Measurements from ENCODE around the gene FOLR1.
"Not testable (repeated sequence)": the region's sequence is repeated elsewhere in the genome, so short reads cannot be mapped to it uniquely, and the experiment has no call there.

The FOLR1 gene

GRCh38 chr11:72155751-72156150 is 36.2 kb upstream of the FOLR1 start:
- ChIA-PET POLR2A (ENCODE audit: low non-redundant PET) (no interaction called here), CTCF (interaction anchor here (0.6 kb wide), 2 partner anchors 12 to 28 kb away, joined by 3 read pairs; no protein-coding TSS in a partner anchor)
- no peak overlapping the region for H3K27ac ChIP-seq
- DNase-seq (ENCODE audit: low spot score), result no peak
- TF ChIP-seq, protein P1, sequence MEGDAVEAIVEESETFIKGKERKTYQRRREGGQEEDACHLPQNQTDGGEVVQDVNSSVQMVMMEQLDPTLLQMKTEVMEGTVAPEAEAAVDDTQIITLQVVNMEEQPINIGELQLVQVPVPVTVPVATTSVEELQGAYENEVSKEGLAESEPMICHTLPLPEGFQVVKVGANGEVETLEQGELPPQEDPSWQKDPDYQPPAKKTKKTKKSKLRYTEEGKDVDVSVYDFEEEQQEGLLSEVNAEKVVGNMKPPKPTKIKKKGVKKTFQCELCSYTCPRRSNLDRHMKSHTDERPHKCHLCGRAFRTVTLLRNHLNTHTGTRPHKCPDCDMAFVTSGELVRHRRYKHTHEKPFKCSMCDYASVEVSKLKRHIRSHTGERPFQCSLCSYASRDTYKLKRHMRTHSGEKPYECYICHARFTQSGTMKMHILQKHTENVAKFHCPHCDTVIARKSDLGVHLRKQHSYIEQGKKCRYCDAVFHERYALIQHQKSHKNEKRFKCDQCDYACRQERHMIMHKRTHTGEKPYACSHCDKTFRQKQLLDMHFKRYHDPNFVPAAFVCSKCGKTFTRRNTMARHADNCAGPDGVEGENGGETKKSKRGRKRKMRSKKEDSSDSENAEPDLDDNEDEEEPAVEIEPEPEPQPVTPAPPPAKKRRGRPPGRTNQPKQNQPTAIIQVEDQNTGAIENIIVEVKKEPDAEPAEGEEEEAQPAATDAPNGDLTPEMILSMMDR (conservative IDR thresholded peaks at IDR 0.05; ENCODE audit: low read depth), result no peak

GRCh38 chr11:72157131-72157530 is 34.8 kb upstream of the FOLR1 start:
- no peak for DNase-seq (ENCODE audit: low spot score)
- TF ChIP-seq, protein P1 (conservative IDR thresholded peaks at IDR 0.05; ENCODE audit: low read depth), result no peak
- POLR2A ChIA-PET (ENCODE audit: low non-redundant PET), result no interaction called here
- CTCF ChIA-PET, result no interaction called here
- H3K27ac ChIP-seq, result no peak overlapping the region

DNA sequence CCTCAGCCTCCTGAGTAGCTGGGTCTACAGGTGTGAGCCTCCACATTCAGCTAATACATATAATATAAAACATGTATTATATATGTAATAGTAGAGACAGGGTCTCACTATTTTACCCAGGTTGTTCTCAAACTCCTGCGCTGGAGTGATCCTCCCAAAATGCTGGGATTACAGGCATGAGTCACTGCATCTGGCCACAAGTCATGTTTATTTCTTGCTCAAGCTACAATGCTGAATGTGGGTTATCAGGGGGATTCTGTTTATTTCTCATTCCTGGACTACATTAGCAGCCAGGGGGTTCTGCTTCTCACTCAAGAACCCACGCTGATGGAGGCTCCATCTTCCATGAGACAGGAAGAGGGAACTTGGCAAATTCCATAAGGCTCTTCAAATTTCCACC is 31.6 kb upstream of the FOLR1 start:
- no peak overlapping the region for H3K27ac ChIP-seq
- ChIA-PET POLR2A (ENCODE audit: low non-redundant PET) (no interaction called here), CTCF (no interaction called here)
- DNase-seq (ENCODE audit: low spot score), result no peak
- TF ChIP-seq, protein P1 (conservative IDR thresholded peaks at IDR 0.05; ENCODE audit: low read depth), result no peak

- H3K27ac ChIP-seq, result no peak overlapping the region
- CTCF ChIA-PET, result no interaction called here
- POLR2A ChIA-PET (ENCODE audit: low non-redundant PET), result no interaction called here
- TF ChIP-seq, protein P1 (conservative IDR thresholded peaks at IDR 0.05; ENCODE audit: low read depth), result no peak
- DNase-seq (ENCODE audit: low spot score), result no peak
Observed at GRCh38 chr11:72162891-72163492, 28.9 kb upstream of the FOLR1 start.

- DNase-seq (ENCODE audit: low spot score); H3K27ac ChIP-seq; CTCF ChIA-PET; POLR2A ChIA-PET (ENCODE audit: low non-redundant PET): not testable (repeated sequence)
Observed at GRCh38 chr11:72164187-72164586, 27.8 kb upstream of the FOLR1 start.

GRCh38 chr11:72169046-72169555 is 22.8 kb upstream of the FOLR1 start:
- H3K27ac ChIP-seq, result peak overlapping the region; percentile 18; the same call in 1 of the 2 replicates
- POLR2A ChIA-PET (ENCODE audit: low non-redundant PET); CTCF ChIA-PET: not testable (repeated sequence)

GRCh38 chr11:72169754-72170153 is 22.2 kb upstream of the FOLR1 start:
- POLR2A ChIA-PET (ENCODE audit: low non-redundant PET); CTCF ChIA-PET; DNase-seq (ENCODE audit: low spot score): not testable (repeated sequence)
- H3K27ac ChIP-seq, result peak overlapping the region; percentile 18; the same call in 1 of the 2 replicates

More at GRCh38 chr11:72169046-72169555, 22.8 kb upstream of the FOLR1 start:
- DNase-seq (ENCODE audit: low spot score), result not testable (repeated sequence)

GRCh38 chr11:72172043-72172442 is 19.9 kb upstream of the FOLR1 start:
- CTCF ChIA-PET; DNase-seq (ENCODE audit: low spot score); POLR2A ChIA-PET (ENCODE audit: low non-redundant PET): not testable (repeated sequence)
- 0 out of 2 replicates have a peak overlapping the region, but pooled peaks have one; percentile 83 for H3K27ac ChIP-seq

DNA sequence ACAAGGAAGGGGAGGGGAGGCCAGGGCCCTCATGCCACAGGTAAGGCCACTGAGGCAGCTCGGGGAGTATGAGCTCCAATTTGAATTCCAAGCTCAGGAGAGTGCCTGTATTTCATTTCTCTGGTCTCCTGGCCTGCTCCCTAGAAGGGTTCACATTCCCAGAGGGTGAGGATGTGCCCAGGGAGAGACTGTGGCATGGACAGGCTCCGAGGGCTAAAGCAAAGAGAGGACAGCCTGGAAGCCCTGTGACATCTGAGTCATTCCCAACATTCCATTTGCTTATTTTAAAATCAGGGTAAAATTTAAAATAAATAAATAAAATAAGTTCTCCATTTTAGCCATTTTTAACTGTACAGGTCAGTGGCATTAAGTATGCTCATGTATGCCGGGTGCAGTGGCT is 18.6 kb upstream of the FOLR1 start:
- peak overlapping the region; percentile 83 for H3K27ac ChIP-seq
- no peak for DNase-seq (ENCODE audit: low spot score)
- POLR2A ChIA-PET (ENCODE audit: low non-redundant PET), result interaction anchor here (0.7 kb wide), 1 partner anchor 99 kb away, joined by 3 read pairs; no protein-coding TSS in a partner anchor
- TF ChIP-seq, protein P1 (conservative IDR thresholded peaks at IDR 0.05; ENCODE audit: low read depth), result no peak
- CTCF ChIA-PET, result interaction anchor here (0.6 kb wide), 1 partner anchor 148 kb away, joined by 4 read pairs; no protein-coding TSS in a partner anchor
